ENCODE data around the gene VAC14.

VAC14 gene

DNA sequence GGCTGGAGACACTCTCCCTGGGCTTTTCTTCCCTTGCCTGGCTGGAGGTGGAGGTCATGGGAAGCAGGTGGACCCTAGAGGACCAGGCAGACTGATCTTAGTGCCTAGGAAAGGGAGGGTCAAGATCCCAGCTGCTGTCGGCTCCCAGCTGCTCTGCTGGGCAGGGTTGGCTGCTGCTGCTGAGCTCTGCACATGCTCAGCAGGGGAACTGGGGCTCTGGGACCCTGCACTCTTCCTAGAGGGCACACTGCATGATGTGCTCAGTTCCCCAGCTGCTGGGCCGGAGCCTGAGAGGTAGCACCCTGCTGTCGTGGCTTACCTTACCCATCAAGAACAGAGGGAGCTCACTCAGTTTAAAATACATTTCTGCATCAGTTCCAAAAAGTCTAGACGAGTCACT lies 34.3 kb downstream of the VAC14 start:
- H2AFZ ChIP-seq (ENCODE audit: low read depth, low read length): no peak overlapping the region
- H3K9me3 ChIP-seq (ENCODE audit: low read length): no peaks in the 10 kb centered on the region
- H3K27me3 ChIP-seq (ENCODE audit: insufficient read depth, low read length): no peaks in the 10 kb centered on the region
- H3K4me3 ChIP-seq (ENCODE audit: low read length): no peak overlapping the region
- H3K36me3 ChIP-seq (ENCODE audit: insufficient read depth, low read length): peaks cover 31% of the 10 kb centered on the region
- no peaks in the 10 kb centered on the region for H3K4me1 ChIP-seq (ENCODE audit: insufficient read depth, low read length)

DNA sequence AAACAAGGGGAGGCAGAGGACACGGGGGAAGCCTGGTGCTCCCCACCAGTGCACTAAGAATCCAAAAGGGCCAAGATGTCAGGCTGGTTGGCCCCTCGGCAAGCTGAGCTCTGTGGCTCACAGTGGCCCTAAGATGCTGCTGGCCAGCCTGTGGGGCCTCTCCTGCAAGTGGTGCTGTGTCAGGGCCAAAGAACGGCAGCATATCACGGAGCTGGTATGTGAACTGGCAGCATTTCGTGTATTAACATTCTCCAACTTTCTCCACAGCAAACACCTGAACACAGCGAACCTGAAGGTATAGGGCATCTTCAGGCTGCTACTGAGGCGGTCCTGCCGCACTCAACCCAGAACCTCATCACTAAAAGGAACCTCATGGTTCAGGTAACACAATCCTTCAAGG lies 34.8 kb downstream of the VAC14 start:
- no peak overlapping the region for H2AFZ ChIP-seq (ENCODE audit: low read depth, low read length)

DNA sequence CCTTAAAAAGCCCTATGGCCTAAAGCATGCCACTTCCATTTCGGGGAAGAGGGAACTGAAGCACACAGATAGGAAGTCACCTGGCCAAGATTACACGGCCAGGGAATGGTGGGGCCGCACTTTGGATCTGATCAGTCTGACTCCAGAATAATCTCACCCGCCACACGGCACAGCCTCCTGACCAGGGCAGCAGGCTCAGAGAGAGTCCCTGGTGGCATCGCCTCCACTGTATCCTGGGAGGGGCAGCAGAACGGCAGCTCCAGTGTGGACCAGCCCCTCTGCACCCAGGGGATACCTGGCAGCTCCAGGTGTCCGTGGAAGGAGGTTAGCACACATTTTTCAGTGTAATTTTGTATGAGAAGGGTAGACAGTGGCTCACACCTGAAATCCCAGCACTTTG lies 35.5 kb downstream of the VAC14 start:
- Histone ChIP-seq H3K9me3 (ENCODE audit: low read length) (no peaks in the 10 kb centered on the region), H3K27me3 (ENCODE audit: insufficient read depth, low read length) (no peaks in the 10 kb centered on the region), H2AFZ (ENCODE audit: low read depth, low read length) (no peak overlapping the region), H3K4me3 (ENCODE audit: low read length) (no peak overlapping the region), H3K4me1 (ENCODE audit: insufficient read depth, low read length) (peaks cover 9% of the 10 kb centered on the region), H3K36me3 (ENCODE audit: insufficient read depth, low read length) (peaks cover 25% of the 10 kb centered on the region)

More for the DNA sequence above, 34.8 kb downstream of the VAC14 start:
- Histone ChIP-seq H3K4me3 (ENCODE audit: low read length) (no peak overlapping the region), H3K27me3 (ENCODE audit: insufficient read depth, low read length) (no peaks in the 10 kb centered on the region), H3K36me3 (ENCODE audit: insufficient read depth, low read length) (peaks cover 29% of the 10 kb centered on the region), H3K4me1 (ENCODE audit: insufficient read depth, low read length) (peaks cover 2% of the 10 kb centered on the region), H3K9me3 (ENCODE audit: low read length) (no peaks in the 10 kb centered on the region)

DNA sequence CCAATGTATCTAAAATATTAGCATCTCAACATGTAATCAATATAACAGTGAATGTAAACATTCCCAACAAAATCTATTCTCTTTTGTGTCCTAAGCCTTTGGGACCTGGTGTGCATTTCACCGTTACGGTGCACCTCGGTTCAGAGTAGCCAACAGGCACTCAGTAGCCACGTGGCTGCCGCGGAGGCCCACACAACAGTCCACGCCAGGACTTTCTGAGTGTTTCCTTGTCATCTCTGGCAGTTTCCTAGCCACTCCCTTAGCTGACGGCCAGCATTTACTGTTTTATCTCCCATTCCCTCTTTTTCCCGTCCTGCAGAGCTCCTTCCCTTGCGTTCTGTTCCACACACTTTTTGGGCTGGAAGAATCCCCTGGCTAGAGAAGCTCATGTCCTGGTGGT lies 36.3 kb downstream of the VAC14 start:
- Histone ChIP-seq H3K9me3 (ENCODE audit: low read length) (peaks cover under 1% of the 10 kb centered on the region), H3K27me3 (ENCODE audit: insufficient read depth, low read length) (no peaks in the 10 kb centered on the region), H3K36me3 (ENCODE audit: insufficient read depth, low read length) (peaks cover 29% of the 10 kb centered on the region), H3K4me1 (ENCODE audit: insufficient read depth, low read length) (peaks cover 13% of the 10 kb centered on the region), H2AFZ (ENCODE audit: low read depth, low read length) (no peak overlapping the region), H3K4me3 (ENCODE audit: low read length) (no peak overlapping the region)

DNA sequence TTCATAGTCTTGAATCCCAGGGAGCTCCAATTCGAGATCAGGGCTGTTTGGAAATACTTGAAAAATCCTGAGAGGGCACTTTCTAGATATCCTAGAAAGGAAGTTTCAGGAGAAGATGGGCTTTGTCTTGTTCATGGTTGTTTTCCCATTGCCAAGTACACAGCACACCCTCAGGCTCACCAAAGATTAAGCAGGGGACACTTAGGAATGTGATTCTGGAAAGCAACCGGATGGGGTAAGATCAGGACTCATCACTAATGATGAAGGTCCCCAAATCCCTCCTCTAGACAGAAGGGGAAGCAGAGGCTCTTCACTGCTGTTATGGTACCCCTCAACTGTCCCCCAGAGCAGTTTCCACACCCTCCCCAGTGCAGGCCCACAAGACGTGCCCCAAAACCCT lies 40.7 kb downstream of the VAC14 start:
- Histone ChIP-seq H2AFZ (ENCODE audit: low read depth, low read length) (no peak overlapping the region), H3K4me1 (ENCODE audit: insufficient read depth, low read length) (peaks cover 13% of the 10 kb centered on the region), H3K4me3 (ENCODE audit: low read length) (no peak overlapping the region), H3K27me3 (ENCODE audit: insufficient read depth, low read length) (no peaks in the 10 kb centered on the region), H3K36me3 (ENCODE audit: insufficient read depth, low read length) (peaks cover 42% of the 10 kb centered on the region), H3K9me3 (ENCODE audit: low read length) (peaks cover 2% of the 10 kb centered on the region)

DNA sequence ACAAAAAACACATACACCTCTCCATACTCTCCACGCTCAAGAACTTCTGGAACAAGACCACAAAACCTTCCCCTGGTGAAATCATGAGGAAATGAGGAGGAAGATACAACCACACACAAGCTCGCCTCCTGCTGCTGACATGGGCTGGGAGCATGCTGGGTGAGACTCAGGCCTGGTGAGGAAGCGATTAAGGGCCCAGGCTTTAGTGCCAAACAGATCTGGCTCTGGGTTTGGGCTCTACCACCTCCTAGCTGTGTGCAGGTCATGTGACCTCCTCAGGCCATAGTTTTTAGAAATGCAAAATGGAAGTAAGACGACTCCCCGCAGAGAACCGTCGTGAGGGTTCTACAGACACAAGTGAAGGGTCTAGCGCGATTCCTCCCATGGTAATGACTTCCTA lies 41.3 kb downstream of the VAC14 start:
- no peaks in the 10 kb centered on the region for H3K27me3 ChIP-seq (ENCODE audit: insufficient read depth, low read length)
- peaks cover 13% of the 10 kb centered on the region for H3K4me1 ChIP-seq (ENCODE audit: insufficient read depth, low read length)
- peaks cover 2% of the 10 kb centered on the region for H3K9me3 ChIP-seq (ENCODE audit: low read length)
- H3K4me3 ChIP-seq (ENCODE audit: low read length): no peak overlapping the region
- H3K36me3 ChIP-seq (ENCODE audit: insufficient read depth, low read length): peaks cover 42% of the 10 kb centered on the region
- H2AFZ ChIP-seq (ENCODE audit: low read depth, low read length): no peak overlapping the region

DNA sequence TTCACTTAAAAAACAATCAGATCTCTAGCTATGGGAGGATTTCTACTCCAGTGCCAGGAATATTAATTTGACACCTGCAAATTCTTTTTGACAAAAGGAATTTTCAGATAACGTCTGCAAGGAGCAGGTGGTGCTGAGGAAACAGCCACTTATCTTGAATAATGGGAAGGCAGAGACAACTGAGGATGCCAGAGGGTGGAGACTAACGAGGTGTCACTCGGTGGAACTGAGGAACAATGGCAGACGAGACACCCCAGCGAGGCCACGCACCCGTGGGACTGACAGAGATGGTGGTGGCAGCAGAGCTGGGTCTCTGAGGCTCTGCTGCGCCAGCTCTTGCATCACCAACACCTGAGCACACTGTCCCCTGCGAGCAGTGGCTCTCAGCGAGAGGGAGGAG lies 42.2 kb downstream of the VAC14 start:
- Histone ChIP-seq H3K9me3 (ENCODE audit: low read length) (peaks cover 2% of the 10 kb centered on the region), H3K4me3 (ENCODE audit: low read length) (no peak overlapping the region), H3K27me3 (ENCODE audit: insufficient read depth, low read length) (no peaks in the 10 kb centered on the region), H3K36me3 (ENCODE audit: insufficient read depth, low read length) (peaks cover 37% of the 10 kb centered on the region), H3K4me1 (ENCODE audit: insufficient read depth, low read length) (peaks cover 13% of the 10 kb centered on the region), H2AFZ (ENCODE audit: low read depth, low read length) (no peak overlapping the region)

DNA sequence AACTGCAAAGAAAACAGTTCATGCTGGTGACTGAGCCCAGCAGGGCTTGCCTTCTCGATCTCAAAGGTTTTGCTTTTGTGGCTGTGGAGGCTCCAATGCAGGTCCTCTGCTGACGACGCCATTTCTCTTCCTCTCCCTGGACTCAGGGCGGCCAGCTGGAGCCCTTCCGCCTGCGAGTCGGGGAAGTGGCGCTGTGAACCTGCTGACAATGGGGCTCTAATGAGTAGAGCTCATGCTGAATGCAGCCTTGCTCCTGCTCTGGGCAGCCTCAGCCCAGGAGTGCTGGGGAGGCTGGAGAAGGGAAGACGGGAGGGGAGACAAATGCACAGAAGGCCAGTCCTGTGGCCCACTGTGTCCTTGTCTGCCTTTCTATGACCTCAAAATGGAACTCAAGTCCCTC lies 43.8 kb downstream of the VAC14 start:
- H3K36me3 ChIP-seq (ENCODE audit: insufficient read depth, low read length): peaks cover 29% of the 10 kb centered on the region
- peaks cover 13% of the 10 kb centered on the region for H3K4me1 ChIP-seq (ENCODE audit: insufficient read depth, low read length)
- H3K27me3 ChIP-seq (ENCODE audit: insufficient read depth, low read length): no peaks in the 10 kb centered on the region
- H3K9me3 ChIP-seq (ENCODE audit: low read length): peaks cover 2% of the 10 kb centered on the region
- no peak overlapping the region for H3K4me3 ChIP-seq (ENCODE audit: low read length)
- no peak overlapping the region for H2AFZ ChIP-seq (ENCODE audit: low read depth, low read length)

DNA sequence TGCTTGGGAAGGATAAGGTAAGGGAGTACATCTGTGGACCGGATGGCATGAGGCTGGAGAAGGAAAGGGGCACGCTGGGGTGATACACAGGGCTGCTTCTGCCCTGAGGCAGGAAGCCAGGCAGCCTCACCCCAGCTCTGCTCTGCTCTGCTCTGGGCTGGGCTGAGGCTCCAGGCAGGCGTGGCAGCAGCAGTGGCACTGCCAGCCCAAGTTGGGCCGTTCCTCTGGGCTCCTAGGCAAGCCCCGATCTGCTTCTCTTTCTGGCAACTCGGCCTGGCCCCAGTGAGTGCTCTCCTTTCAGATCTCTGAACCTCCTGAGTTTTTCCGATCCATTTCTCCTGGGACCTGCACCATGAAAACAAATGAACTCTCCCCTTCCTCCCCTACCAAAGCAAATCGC lies 44.9 kb downstream of the VAC14 start:
- H3K4me1 ChIP-seq (ENCODE audit: insufficient read depth, low read length): peaks cover 16% of the 10 kb centered on the region
- H3K36me3 ChIP-seq (ENCODE audit: insufficient read depth, low read length): peaks cover 29% of the 10 kb centered on the region
- no peak overlapping the region for H3K4me3 ChIP-seq (ENCODE audit: low read length)
- no peaks in the 10 kb centered on the region for H3K27me3 ChIP-seq (ENCODE audit: insufficient read depth, low read length)
- peaks cover 2% of the 10 kb centered on the region for H3K9me3 ChIP-seq (ENCODE audit: low read length)
- no peak overlapping the region for H2AFZ ChIP-seq (ENCODE audit: low read depth, low read length)

DNA sequence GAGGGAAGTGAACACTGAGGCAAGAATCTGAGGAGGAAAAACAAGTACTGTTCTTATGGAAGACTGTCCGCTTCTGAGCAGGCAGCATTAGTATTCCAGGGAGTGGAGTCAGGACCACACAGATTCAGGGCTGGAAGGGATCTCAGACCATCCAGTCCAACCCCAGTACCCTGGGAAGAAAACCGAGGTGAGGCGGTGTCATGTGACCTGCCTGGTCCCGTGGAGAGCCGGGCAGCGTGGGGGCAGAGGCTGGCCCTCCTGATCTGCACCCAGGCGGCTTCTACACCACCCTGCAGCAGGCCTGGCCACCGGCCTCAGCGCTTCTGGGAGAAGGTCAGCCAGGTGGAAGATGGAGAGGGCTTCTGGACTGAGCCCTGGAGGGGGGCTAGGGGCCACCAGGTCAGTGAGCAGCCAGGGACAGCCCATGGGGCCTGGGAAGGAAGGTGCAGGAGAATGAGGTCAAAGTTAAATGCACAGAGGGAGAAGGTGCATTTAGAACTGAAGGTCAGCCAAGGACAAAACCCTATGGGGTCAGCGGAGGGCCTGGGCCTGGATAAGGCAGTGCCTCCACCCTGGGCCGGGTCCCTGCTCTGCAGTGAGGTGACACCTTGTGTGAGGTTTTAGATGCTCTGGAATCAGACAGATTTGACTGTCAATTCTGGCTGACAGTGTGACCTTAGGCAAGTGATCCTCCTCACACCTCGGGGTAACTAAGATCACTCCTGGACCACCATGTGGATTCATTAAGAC lies 45.9 kb downstream of the VAC14 start:
- no peaks in the 10 kb centered on the region for H3K27me3 ChIP-seq (ENCODE audit: insufficient read depth, low read length)
- H3K9me3 ChIP-seq (ENCODE audit: low read length): peaks cover 2% of the 10 kb centered on the region
- peaks cover 28% of the 10 kb centered on the region for H3K36me3 ChIP-seq (ENCODE audit: insufficient read depth, low read length)
- no peak overlapping the region for H3K4me3 ChIP-seq (ENCODE audit: low read length)
- peaks cover 17% of the 10 kb centered on the region for H3K4me1 ChIP-seq (ENCODE audit: insufficient read depth, low read length)
- H2AFZ ChIP-seq (ENCODE audit: low read depth, low read length): no peak overlapping the region

DNA sequence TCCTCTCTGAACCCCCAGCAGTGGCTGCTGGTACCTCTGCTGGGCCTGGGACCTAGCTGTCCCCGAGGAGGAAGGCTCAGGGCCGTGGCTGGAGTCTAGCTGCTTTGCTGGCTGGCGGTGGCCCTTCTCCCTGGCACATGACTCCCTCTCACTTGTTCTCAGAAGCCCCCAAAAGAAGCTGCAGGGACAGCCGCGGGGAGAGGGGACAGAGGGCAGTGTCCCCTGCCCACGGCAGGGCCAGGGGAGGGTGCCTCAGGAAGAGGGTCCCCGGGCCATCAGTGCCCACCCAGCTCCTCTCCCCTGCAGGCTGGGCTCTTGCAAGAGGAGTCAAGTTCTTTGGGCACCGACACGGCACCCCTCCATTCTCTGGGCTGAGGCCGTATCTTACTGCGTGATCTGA lies 46.6 kb downstream of the VAC14 start:
- H2AFZ ChIP-seq (ENCODE audit: low read depth, low read length): no peak overlapping the region
- peaks cover 24% of the 10 kb centered on the region for H3K4me1 ChIP-seq (ENCODE audit: insufficient read depth, low read length)
- no peak overlapping the region for H3K4me3 ChIP-seq (ENCODE audit: low read length)
- no peaks in the 10 kb centered on the region for H3K27me3 ChIP-seq (ENCODE audit: insufficient read depth, low read length)
- H3K9me3 ChIP-seq (ENCODE audit: low read length): no peaks in the 10 kb centered on the region
- H3K36me3 ChIP-seq (ENCODE audit: insufficient read depth, low read length): peaks cover 23% of the 10 kb centered on the region

DNA sequence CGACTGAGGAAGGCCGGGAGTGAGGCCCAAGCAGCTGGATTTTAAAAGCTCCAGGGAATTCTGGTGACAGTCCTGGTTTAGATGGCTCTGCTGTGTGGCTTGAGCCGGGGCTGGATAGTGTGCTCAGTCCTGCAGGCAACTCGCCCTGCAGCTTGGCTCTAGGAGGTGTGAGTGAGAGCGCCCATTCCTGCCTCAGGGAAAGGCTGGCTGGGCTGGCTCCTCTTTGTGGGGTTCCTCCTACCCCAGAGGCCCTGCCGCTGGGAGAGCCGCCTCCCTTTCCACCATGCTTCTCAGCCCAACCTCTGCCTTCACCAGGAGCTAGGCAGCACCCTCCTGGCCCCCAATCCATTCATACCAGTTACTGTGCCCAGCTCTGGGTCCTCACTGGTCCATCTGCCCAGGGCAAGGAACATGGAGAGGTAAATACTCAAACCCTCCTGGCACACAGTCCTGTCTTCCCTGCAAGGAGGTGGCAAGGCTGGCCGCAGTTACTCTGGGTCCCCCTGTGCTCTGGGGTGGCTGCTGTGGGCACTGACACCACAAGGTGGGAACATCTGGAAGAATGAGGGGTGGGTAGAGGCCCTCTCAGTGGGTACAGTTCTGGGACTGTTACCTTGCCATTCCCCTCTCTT lies 47.1 kb downstream of the VAC14 start:
- H3K36me3 ChIP-seq (ENCODE audit: insufficient read depth, low read length): peaks cover 18% of the 10 kb centered on the region
- no peaks in the 10 kb centered on the region for H3K27me3 ChIP-seq (ENCODE audit: insufficient read depth, low read length)
- peaks cover 29% of the 10 kb centered on the region for H3K4me1 ChIP-seq (ENCODE audit: insufficient read depth, low read length)
- no peak overlapping the region for H2AFZ ChIP-seq (ENCODE audit: low read depth, low read length)
- no peak overlapping the region for H3K4me3 ChIP-seq (ENCODE audit: low read length)
- H3K9me3 ChIP-seq (ENCODE audit: low read length): no peaks in the 10 kb centered on the region

DNA sequence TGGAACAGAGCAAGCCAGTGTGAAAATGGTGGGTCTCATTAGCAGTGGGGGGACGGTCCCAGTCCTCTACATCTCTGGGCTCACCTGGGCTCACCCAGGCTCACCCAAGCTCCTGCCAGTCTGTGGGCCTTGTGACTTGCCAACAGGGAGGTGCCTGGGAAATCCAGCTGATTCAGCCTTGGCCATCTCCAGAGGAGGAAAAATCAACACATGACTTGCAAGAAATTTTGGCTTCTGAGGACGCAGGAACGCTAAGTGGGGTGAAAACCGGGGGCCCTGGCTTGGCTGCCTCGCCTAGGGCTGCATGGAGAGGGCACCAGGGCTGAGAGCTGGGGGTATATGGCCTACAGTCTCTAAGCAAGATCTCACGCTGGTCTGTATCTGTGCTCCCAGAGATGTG lies 47.7 kb downstream of the VAC14 start:
- H3K9me3 ChIP-seq (ENCODE audit: low read length): no peaks in the 10 kb centered on the region
- H3K27me3 ChIP-seq (ENCODE audit: insufficient read depth, low read length): no peaks in the 10 kb centered on the region
- H3K4me1 ChIP-seq (ENCODE audit: insufficient read depth, low read length): peaks cover 35% of the 10 kb centered on the region

More for the DNA sequence above, 47.7 kb downstream of the VAC14 start:
- Histone ChIP-seq H3K36me3 (ENCODE audit: insufficient read depth, low read length) (peaks cover 14% of the 10 kb centered on the region), H2AFZ (ENCODE audit: low read depth, low read length) (no peak overlapping the region), H3K4me3 (ENCODE audit: low read length) (no peak overlapping the region)
